Ovary (tissue), 3 donors: ENCODE data around the gene SMARCA5.

ENCODE experiments used
- EP300 ChIP-seq: sonication (generic); formaldehyde crosslinking; IDR thresholded peaks from one replicate; pipeline ENCODE4 v1.6.1; 2017; ENCODE audit warnings: antibody characterized with exemption
- POLR2A ChIP-seq: fragments of 450-650 bp; IDR thresholded peaks from one replicate; pipeline ENCODE4 v1.6.1; 2017; ENCODE audit warnings: antibody characterized with exemption, mild to moderate bottlenecking, moderate library complexity
- TF ChIP-seq, protein P1 (sequence below), 3 donors: fragments of 450-650 bp in 2 of 3; fragments of 200-600 bp in 1 of 3; IDR thresholded peaks; one replicate each; pipeline versions ENCODE4 v1.5.1 to v1.8.0; 2016 to 2022; ENCODE audit warnings: antibody characterized with exemption in 3 of 3, mild to moderate bottlenecking in 1 of 3
- donor health status: DM: no; HTN: no; CAD: no.

DNA sequence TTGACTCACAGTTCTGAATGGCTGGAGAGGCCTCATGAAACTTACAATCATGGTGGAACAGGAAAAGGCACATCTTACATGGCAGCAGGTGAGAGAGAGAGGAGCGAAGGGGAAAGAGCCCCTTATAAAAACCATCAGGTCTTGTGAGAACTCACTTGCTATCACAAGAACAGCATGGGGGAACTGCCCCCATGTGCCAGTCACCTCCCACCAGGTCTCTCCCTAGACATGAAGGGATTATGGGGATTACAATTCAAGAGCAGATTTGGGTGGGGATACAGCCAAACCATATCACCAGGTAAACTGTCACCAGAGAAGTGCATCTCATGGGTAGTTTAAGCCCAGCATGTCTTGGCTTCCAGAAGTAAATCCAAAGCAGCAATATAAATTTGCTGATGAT is 7.5 kb upstream of the SMARCA5 start:
- TF ChIP-seq, protein P1, sequence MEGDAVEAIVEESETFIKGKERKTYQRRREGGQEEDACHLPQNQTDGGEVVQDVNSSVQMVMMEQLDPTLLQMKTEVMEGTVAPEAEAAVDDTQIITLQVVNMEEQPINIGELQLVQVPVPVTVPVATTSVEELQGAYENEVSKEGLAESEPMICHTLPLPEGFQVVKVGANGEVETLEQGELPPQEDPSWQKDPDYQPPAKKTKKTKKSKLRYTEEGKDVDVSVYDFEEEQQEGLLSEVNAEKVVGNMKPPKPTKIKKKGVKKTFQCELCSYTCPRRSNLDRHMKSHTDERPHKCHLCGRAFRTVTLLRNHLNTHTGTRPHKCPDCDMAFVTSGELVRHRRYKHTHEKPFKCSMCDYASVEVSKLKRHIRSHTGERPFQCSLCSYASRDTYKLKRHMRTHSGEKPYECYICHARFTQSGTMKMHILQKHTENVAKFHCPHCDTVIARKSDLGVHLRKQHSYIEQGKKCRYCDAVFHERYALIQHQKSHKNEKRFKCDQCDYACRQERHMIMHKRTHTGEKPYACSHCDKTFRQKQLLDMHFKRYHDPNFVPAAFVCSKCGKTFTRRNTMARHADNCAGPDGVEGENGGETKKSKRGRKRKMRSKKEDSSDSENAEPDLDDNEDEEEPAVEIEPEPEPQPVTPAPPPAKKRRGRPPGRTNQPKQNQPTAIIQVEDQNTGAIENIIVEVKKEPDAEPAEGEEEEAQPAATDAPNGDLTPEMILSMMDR (IDR thresholded peaks at IDR 0.05): no peak
- TF ChIP-seq EP300 (no peak), POLR2A (no peak)
